SIG-M5 treated with dmso at 0.1 percent for 504 hours (cell line): Measurements from ENCODE around the gene OR2T3.
"Not testable (repeated sequence)": the region's sequence is repeated elsewhere in the genome, so short reads cannot be mapped to it uniquely, and the experiment has no call there.

Experiments
- DNase-seq: peaks from one replicate; lab custom pipeline; 2025; ENCODE audit not compliant: unreplicated experiment; lab: John Stamatoyannopoulos, UW

The OR2T3 gene

GRCh38 chr1:248473051-248473450, at the start of gene OR2T3:
Gene OR2T3 (plus strand): TSS chr1:248473351. CDS start chr1:248473351, 0 bp downstream.
- DNase-seq: not testable (repeated sequence)

GRCh38 chr1:248427526-248428191, 45.5 kb upstream of the OR2T3 start:
- DNase-seq: not testable (repeated sequence)

- DNase-seq: not testable (repeated sequence)
Measured at GRCh38 chr1:248428192-248428533, 45.0 kb upstream of the OR2T3 start.

GRCh38 chr1:248431683-248432082, 41.5 kb upstream of the OR2T3 start:
- not testable (repeated sequence) for DNase-seq

GRCh38 chr1:248432201-248432600, 41.0 kb upstream of the OR2T3 start:
- DNase-seq: not testable (repeated sequence)

- not testable (repeated sequence) for DNase-seq
Measured at GRCh38 chr1:248433811-248434415, 39.2 kb upstream of the OR2T3 start.

- DNase-seq: not testable (repeated sequence)
Measured at GRCh38 chr1:248434913-248435312, 38.2 kb upstream of the OR2T3 start.

- not testable (repeated sequence) for DNase-seq
Measured at GRCh38 chr1:248436303-248436702, 36.8 kb upstream of the OR2T3 start.

GRCh38 chr1:248438668-248439067, 34.5 kb upstream of the OR2T3 start:
- not testable (repeated sequence) for DNase-seq

- not testable (repeated sequence) for DNase-seq
Measured at GRCh38 chr1:248439283-248439682, 33.9 kb upstream of the OR2T3 start.

- DNase-seq: not testable (repeated sequence)
Measured at GRCh38 chr1:248442500-248443277, 30.5 kb upstream of the OR2T3 start.

- DNase-seq: not testable (repeated sequence)
Measured at GRCh38 chr1:248444603-248445002, 28.5 kb upstream of the OR2T3 start.

GRCh38 chr1:248445399-248445798, 27.8 kb upstream of the OR2T3 start, which contains the start of gene OR2T2:
Gene OR2T2 (plus strand): TSS chr1:248445637. CDS start chr1:248452798, 7,161 bp downstream.
- DNase-seq: not testable (repeated sequence)

GRCh38 chr1:248448409-248449074, 24.6 kb upstream of the OR2T3 start:
- DNase-seq: not testable (repeated sequence)

GRCh38 chr1:248449821-248450465, 23.2 kb upstream of the OR2T3 start:
- not testable (repeated sequence) for DNase-seq

- not testable (repeated sequence) for DNase-seq
Measured at GRCh38 chr1:248450466-248451145, 22.5 kb upstream of the OR2T3 start.

- not testable (repeated sequence) for DNase-seq
Measured at GRCh38 chr1:248453619-248454018, 19.5 kb upstream of the OR2T3 start.

- DNase-seq: not testable (repeated sequence)
Measured at GRCh38 chr1:248455045-248455444, 18.1 kb upstream of the OR2T3 start.

- not testable (repeated sequence) for DNase-seq
Measured at GRCh38 chr1:248456635-248457034, 16.5 kb upstream of the OR2T3 start.

- not testable (repeated sequence) for DNase-seq
Measured at GRCh38 chr1:248459117-248459516, 14.0 kb upstream of the OR2T3 start.
